Hematopoietic multipotent progenitor cell treated with erythropoietin and hydrocortisone succinate and interleukin-3 and kit ligand, for 4 days (in vitro differentiated cells): ENCODE results near the gene UQCRH.
"Not testable (repeated sequence)": the region's sequence is repeated elsewhere in the genome, so short reads cannot be mapped to it uniquely, and the experiment has no call there.

Experiments used
- DNase-seq: peaks from one replicate; pipeline ENCODE4 v3.0.0-alpha.2; 2015

Gene UQCRH

GRCh38 chr1:46300673-46301405 is 2.7 kb upstream of the UQCRH start:
- DNase-seq, result peak; percentile 41

- no peak for DNase-seq
Measured at GRCh38 chr1:46301406-46301807, 2.1 kb upstream of the UQCRH start.

GRCh38 chr1:46301808-46302640 is 1.5 kb upstream of the UQCRH start:
- DNase-seq, result peak; percentile 80

GRCh38 chr1:46302641-46303037 is 859 bp upstream of the UQCRH start:
- DNase-seq, result no peak

GRCh38 chr1:46303872-46304326 is 401 bp downstream of the UQCRH start:
- no peak for DNase-seq

- no peak for DNase-seq
Measured at GRCh38 chr1:46306159-46306530, 2.6 kb downstream of the UQCRH start.

GRCh38 chr1:46309401-46310159 is 6.1 kb downstream of the UQCRH start:
- no peak for DNase-seq

- no peak for DNase-seq
Measured at GRCh38 chr1:46310321-46310720, 6.8 kb downstream of the UQCRH start.

- no peak for DNase-seq
Measured at GRCh38 chr1:46315669-46316403, 12.3 kb downstream of the UQCRH start.

- no peak for DNase-seq
Measured at GRCh38 chr1:46317323-46317722, 13.8 kb downstream of the UQCRH start.

GRCh38 chr1:46319301-46319700 is 15.8 kb downstream of the UQCRH start:
- DNase-seq, result not testable (repeated sequence)

- DNase-seq, result not testable (repeated sequence)
Measured at GRCh38 chr1:46319960-46320914, 16.7 kb downstream of the UQCRH start.

GRCh38 chr1:46322191-46322590 is 18.7 kb downstream of the UQCRH start:
- DNase-seq, result not testable (repeated sequence)

- not testable (repeated sequence) for DNase-seq
Measured at GRCh38 chr1:46325285-46326076, 22.0 kb downstream of the UQCRH start.

- DNase-seq, result not testable (repeated sequence)
Measured at GRCh38 chr1:46328182-46328581, 24.7 kb downstream of the UQCRH start.

GRCh38 chr1:46329807-46330206 is 26.3 kb downstream of the UQCRH start:
- DNase-seq, result not testable (repeated sequence)

GRCh38 chr1:46330381-46330780 is 26.9 kb downstream of the UQCRH start:
- not testable (repeated sequence) for DNase-seq

- not testable (repeated sequence) for DNase-seq
Measured at GRCh38 chr1:46331786-46332540, 28.5 kb downstream of the UQCRH start.

- peak; percentile 85 for DNase-seq
Measured at GRCh38 chr1:46333300-46334029, 30.0 kb downstream of the UQCRH start.
